GM11168 (cell line): ENCODE measurements around the gene SPATS2L.

Experiments
- in situ Hi-C: fragments of 300-500 bp; cut with MboI; formaldehyde crosslinking; loops from one replicate; pipeline ENCODE4 v1.12.0; 2022; ENCODE audit warnings: low sequenced_read_pairs; ENCODE audit not compliant: unreplicated experiment

Gene SPATS2L

DNA sequence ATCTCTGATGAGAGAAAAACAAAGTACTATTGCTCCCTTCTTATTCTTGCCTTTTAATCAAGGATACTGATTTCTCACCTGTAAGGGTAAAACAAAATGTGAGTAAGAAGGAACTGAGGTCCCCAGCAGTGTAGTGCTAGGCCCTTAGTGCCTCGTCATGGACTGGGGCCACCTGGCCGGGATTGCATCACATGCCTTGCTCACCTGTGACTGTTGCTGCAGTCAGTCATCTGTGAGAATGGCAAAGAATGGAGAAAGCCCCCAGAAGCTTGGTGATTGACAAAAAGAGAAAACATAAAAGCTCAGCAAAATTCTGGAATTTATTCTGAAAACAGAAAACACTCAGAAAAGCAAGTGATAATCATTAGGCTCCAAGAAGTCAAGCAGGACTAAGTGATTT is 63.4 kb downstream of the SPATS2L start:
- in situ Hi-C loops: no loop called here

- in situ Hi-C loops: no loop called here
Observed at GRCh38 chr2:200373231-200373630, 66.7 kb downstream of the SPATS2L start.

GRCh38 chr2:200373973-200374416 is 67.5 kb downstream of the SPATS2L start:
- in situ Hi-C loops: no loop called here

- in situ Hi-C loops: no loop called here
Observed at GRCh38 chr2:200376513-200377354, 70.2 kb downstream of the SPATS2L start.

DNA sequence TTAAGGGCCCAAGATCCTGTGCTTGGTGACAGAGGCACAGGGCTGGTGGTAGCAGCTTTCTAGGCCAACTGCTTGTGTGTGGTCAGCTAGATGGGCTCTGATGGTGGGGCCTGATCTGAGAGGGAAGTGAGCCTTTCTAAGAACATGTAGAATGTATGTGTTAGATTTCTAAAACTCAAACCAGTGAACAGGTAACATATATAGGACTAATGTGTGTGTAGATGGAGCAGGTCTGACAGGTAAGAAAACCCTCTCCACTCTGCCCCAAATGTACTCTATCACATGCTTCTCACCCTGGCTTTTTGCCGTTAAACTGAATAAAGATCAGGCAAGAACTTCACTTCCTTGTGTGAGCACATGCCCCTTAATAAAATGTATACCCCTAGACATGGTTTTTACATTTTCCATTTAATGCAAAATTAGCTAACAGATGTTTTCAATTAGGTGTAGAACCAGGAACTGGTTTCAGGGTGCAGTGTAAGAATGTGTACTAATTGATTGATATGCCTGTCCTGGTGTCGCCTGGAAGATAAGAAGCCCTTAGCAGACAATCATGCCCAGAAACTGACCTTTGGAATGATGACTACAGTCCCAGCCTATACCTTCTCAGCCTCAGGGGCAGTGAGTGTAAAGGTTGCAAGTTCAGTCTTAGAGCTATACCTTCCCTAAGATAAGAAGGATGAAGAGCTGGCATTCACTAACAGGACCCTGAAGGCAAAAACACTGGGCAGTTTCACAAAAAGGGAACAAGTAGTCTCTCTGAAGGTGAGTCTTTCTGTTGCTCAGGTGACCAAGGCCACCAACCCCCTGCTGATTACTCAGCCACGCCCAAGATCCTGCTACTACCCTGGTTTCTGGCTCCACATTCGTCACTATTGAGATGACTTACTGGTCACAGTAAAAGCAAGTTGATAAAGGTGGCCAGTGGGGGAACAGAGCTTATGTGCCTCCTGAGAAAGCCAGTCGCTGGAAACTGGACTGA is 71.2 kb downstream of the SPATS2L start:
- in situ Hi-C loops: no loop called here

GRCh38 chr2:200378652-200379290 is 72.3 kb downstream of the SPATS2L start:
- in situ Hi-C loops: no loop called here

GRCh38 chr2:200379481-200380090 is 73.1 kb downstream of the SPATS2L start:
- in situ Hi-C loops: no loop called here

- in situ Hi-C loops: no loop called here
Observed at GRCh38 chr2:200380091-200380561, 73.6 kb downstream of the SPATS2L start.

DNA sequence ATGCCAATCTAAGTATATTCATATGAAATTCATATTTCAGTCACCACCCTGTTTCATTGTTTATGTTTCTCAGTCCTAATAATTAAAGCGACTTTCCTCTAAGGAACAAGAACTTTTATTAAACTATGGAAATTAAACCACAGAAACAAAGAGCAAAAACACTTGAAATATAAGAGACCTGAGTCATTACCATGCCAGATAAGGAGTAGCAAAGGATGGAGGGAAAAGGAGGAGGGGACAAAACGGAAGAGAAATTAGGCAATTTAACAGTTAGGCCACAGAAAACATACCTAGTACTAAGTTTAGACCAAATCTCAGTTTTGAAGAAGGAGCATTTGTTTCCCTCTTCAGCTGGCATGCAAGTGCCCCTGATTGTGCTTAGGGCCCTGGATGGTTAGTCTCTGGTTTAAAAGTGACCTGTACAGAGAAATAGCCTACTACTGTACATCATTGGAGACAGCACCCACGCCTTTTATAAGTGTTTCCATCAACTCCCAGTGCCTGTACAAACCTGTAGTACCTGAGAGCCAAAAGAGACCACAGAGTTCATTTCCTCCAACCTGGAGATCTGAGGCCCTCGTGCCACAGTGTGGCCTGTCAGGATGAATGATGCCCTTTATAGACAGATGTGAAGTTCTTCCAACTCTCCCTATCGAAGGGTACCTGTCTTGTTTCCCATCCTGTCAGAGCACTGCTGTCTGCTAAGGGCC is 74.5 kb downstream of the SPATS2L start:
- in situ Hi-C loops: no loop called here

GRCh38 chr2:200382874-200383273 is 76.4 kb downstream of the SPATS2L start:
- in situ Hi-C loops: no loop called here

GRCh38 chr2:200383380-200384110 is 77.1 kb downstream of the SPATS2L start:
- in situ Hi-C loops: no loop called here

GRCh38 chr2:200385063-200385635 is 78.7 kb downstream of the SPATS2L start:
- in situ Hi-C loops: no loop called here

- in situ Hi-C loops: no loop called here
Observed at GRCh38 chr2:200393191-200393590, 86.7 kb downstream of the SPATS2L start.

DNA sequence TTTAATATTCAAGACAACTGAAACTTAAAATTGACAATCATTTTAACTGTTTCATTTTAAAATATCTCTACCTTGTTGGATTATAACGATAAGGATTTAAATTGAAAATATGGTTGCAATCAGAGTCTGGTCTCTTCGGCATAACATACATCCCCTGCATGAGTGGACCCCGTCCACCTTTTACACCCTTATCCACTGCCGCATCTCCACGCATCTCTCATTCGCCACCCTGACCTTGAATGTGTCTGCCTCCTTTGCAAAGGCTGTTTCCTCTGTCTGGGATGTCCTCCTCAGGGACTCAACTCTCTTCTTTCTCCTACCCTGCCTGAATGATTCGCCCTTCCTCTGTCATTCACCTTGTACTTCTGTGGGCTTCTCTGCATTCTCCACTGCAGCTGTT is 87.6 kb downstream of the SPATS2L start:
- in situ Hi-C loops: no loop called here

DNA sequence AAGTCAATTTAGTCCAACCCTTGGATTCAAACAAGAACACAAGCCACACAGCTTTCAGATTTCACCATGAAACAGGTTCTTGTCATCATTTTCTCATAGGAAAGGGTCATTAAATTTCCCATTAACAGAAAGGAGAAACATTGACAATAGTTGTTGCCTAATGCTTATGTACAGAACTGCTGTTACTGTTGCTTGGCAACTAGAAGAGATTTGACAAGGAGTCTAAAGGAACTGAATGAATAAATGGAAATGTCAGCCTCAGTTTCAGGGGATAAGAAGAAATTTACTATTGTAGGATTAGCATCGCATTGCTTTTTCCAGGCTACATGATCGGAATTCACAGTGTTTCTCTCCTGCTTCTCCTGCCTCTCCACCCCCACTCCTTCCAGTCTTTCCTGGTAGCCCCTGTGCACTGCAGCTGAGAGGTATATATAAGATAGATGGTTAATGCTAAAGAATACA is 90.3 kb downstream of the SPATS2L start:
- in situ Hi-C loops: no loop called here

DNA sequence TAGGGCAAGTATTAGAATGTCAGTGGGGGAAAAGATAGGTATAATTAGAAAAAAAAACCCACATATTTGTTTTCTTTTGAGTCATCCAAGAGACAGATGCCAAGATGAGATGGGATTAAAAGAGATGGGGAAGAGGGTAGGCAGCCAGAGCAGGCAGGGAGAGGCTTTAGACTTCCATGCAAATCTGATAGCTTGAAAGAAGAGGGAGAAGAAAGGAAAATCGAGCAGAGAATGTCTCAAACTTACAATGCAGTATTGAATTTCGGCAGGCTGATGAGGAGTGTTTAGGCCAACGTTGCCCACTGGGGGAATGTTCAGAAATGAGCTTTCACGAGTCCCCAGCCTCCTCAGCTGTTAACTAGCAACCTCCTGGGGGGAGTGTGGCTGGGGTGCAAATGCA is 91.3 kb downstream of the SPATS2L start:
- in situ Hi-C loops: no loop called here

- in situ Hi-C loops: no loop called here
Observed at GRCh38 chr2:200399046-200399445, 92.6 kb downstream of the SPATS2L start.

DNA sequence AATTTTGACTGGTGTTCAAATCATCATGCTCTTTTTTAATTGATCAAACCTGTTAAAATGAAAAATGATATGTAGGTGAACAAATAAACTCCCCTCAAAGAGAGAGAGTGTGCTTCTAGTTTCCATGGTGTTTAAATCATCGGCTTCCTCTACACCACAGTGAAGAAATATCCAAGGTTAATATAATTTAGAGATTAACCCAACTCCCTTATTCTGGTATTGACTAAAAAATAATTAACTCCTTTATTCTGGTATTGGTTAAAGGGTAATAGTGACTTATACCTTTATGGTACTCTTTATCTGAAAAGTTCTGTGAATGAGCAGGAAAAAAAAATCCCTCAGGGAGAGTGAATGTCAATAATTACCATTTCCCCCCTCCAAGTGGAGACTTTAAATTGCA is 93.1 kb downstream of the SPATS2L start:
- in situ Hi-C loops: no loop called here
